ENCODE results near the gene SEPTIN10. TPM values are rescaled to one million over a fixed set of nuclear protein-coding genes. Genes with fewer than 3 reads are reported as not detected.

Gene SEPTIN10
- polyA plus RNA-seq, 1 donor from 2014 or later, result 7.4 TPM

DNA sequence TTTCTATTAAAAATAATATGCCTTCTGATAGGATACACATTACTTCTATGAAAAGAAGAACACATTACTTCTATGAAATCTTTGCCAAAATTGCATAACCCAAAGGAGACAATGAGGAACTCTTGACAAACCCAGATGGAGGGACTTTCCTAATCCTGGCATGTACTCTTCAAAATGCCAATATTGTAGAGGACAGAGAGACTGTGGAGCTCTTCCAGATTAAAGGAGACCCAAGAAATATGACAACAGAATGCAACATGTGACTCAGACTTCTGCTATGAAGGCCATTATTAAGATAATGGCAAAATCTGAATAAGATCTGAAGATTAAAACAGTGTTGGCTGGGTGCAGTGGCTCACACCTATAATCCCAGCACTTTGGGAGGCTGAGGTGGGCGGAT is 22.6 kb upstream of the SEPTIN10 start:
- H3K79me2 ChIP-seq (replicated peaks; ENCODE audit: insufficient read depth, low read length), result no peaks in the 10 kb centered on the region
- no peak overlapping the region for H3K27ac ChIP-seq (ENCODE audit: low read length)
- H3F3A ChIP-seq (ENCODE audit: insufficient read depth, low read length, poor library complexity, severe bottlenecking), result no peaks in the 10 kb centered on the region
- no peak overlapping the region for H3K9ac ChIP-seq (ENCODE audit: low read length)
- H3K9me2 ChIP-seq (ENCODE audit: insufficient read depth, low read length), result no peaks in the 10 kb centered on the region
- no peak overlapping the region for H2AFZ ChIP-seq (ENCODE audit: low read depth, low read length)
- no peak overlapping the region for H3K4me2 ChIP-seq (ENCODE audit: low read length)
- H3K9me3 ChIP-seq (ENCODE audit: low read length), result no peaks in the 10 kb centered on the region
- no peaks in the 10 kb centered on the region for H3K36me3 ChIP-seq (ENCODE audit: insufficient read depth, low read length)
- H4K20me1 ChIP-seq (ENCODE audit: insufficient read depth), result no peaks in the 10 kb centered on the region
- H3K27me3 ChIP-seq (ENCODE audit: insufficient read depth, low read depth, low read length), result no peaks in the 10 kb centered on the region
- H3K4me3 ChIP-seq (ENCODE audit: low read length), result no peak overlapping the region
- TF ChIP-seq POLR2AphosphoS5 (IDR thresholded peaks at IDR 0.05) (no peak), MXI1 (conservative IDR thresholded peaks at IDR 0.05; ENCODE audit: poor library complexity, severe bottlenecking) (no peak), EP300 (conservative IDR thresholded peaks at IDR 0.05; ENCODE audit: poor library complexity, severe bottlenecking) (no peak), EZH2 (IDR thresholded peaks at IDR 0.05; ENCODE audit: borderline replicate concordance, insufficient read depth, low read length, poor library complexity, severe bottlenecking) (no peak), TAF1 (IDR thresholded peaks at IDR 0.05; ENCODE audit: low read depth) (no peak), RAD21 (conservative IDR thresholded peaks at IDR 0.05) (no peak), SMC3 (conservative IDR thresholded peaks at IDR 0.05; ENCODE audit: poor library complexity) (no peak), REST (IDR thresholded peaks at IDR 0.05; ENCODE audit: borderline replicate concordance) (no peak)
- TF ChIP-seq, protein P1, sequence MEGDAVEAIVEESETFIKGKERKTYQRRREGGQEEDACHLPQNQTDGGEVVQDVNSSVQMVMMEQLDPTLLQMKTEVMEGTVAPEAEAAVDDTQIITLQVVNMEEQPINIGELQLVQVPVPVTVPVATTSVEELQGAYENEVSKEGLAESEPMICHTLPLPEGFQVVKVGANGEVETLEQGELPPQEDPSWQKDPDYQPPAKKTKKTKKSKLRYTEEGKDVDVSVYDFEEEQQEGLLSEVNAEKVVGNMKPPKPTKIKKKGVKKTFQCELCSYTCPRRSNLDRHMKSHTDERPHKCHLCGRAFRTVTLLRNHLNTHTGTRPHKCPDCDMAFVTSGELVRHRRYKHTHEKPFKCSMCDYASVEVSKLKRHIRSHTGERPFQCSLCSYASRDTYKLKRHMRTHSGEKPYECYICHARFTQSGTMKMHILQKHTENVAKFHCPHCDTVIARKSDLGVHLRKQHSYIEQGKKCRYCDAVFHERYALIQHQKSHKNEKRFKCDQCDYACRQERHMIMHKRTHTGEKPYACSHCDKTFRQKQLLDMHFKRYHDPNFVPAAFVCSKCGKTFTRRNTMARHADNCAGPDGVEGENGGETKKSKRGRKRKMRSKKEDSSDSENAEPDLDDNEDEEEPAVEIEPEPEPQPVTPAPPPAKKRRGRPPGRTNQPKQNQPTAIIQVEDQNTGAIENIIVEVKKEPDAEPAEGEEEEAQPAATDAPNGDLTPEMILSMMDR (IDR thresholded peaks at IDR 0.05; ENCODE audit: poor library complexity, severe bottlenecking), result no peak

GRCh38 chr2:109635426-109636304 is 21.9 kb upstream of the SEPTIN10 start:
- H2AFZ ChIP-seq (ENCODE audit: low read depth, low read length), result no peak overlapping the region
- no peak overlapping the region for H3K27ac ChIP-seq (ENCODE audit: low read length)
- H3K79me2 ChIP-seq (replicated peaks; ENCODE audit: insufficient read depth, low read length), result no peaks in the 10 kb centered on the region
- H3K27me3 ChIP-seq (ENCODE audit: insufficient read depth, low read depth, low read length), result no peaks in the 10 kb centered on the region
- no peaks in the 10 kb centered on the region for H3K9me2 ChIP-seq (ENCODE audit: insufficient read depth, low read length)
- H3F3A ChIP-seq (ENCODE audit: insufficient read depth, low read length, poor library complexity, severe bottlenecking), result no peaks in the 10 kb centered on the region
- no peaks in the 10 kb centered on the region for H3K36me3 ChIP-seq (ENCODE audit: insufficient read depth, low read length)
- H3K9me3 ChIP-seq (ENCODE audit: low read length), result no peaks in the 10 kb centered on the region
- H3K4me2 ChIP-seq (ENCODE audit: low read length), result no peak overlapping the region
- no peak overlapping the region for H3K9ac ChIP-seq (ENCODE audit: low read length)
- no peak for TF ChIP-seq EZH2 (IDR thresholded peaks at IDR 0.05; ENCODE audit: borderline replicate concordance, insufficient read depth, low read length, poor library complexity, severe bottlenecking)
- TF ChIP-seq REST (IDR thresholded peaks at IDR 0.05; ENCODE audit: borderline replicate concordance), result no peak
- no peak overlapping the region for H3K4me3 ChIP-seq (ENCODE audit: low read length)
- H4K20me1 ChIP-seq (ENCODE audit: insufficient read depth), result no peaks in the 10 kb centered on the region
